Measurements from ENCODE around the gene EZH2. TPM values are rescaled to one million over a fixed set of nuclear protein-coding genes. Genes with fewer than 3 reads are reported as not detected.

EZH2 gene
- total RNA-seq, 1 experiment from 2014 or later = 46.5 TPM

- H3K27me3 Mint-ChIP-seq (ENCODE audit: unreplicated experiment) = no peaks in the 10 kb centered on the region
- no peak overlapping the region for H3K4me3 Mint-ChIP-seq (ENCODE audit: low read depth, unreplicated experiment)
- no peak for DNase-seq
- no peaks in the 10 kb centered on the region for H3K9me3 Mint-ChIP-seq (ENCODE audit: low read depth, unreplicated experiment)
- intact Hi-C loops (cut with micrococcal nuclease; ENCODE audit: unreplicated experiment) = no loop called here
- CTCF ChIA-PET = interaction anchor here (0.7 kb wide), 1 partner anchor 235 kb away, joined by 3 read pairs; no protein-coding TSS in a partner anchor
- peaks cover 43% of the 10 kb centered on the region for H3K36me3 Mint-ChIP-seq (ENCODE audit: insufficient read depth, unreplicated experiment)
- no peak for TF ChIP-seq CTCF (IDR thresholded peaks at IDR 0.05; ENCODE audit: unreplicated experiment)
- no peak overlapping the region for H3K27ac Mint-ChIP-seq (ENCODE audit: unreplicated experiment)
- no peaks in the 10 kb centered on the region for H3K4me1 Mint-ChIP-seq (ENCODE audit: low read depth, unreplicated experiment)
- BruUV-seq (replicated peaks) = no TSS peak
These were observed 82.0 kb downstream of the EZH2 start for GRCh38 chr7:148802101-148802493.

- no peaks in the 10 kb centered on the region for H3K27me3 Mint-ChIP-seq (ENCODE audit: unreplicated experiment)
- no peak overlapping the region for H3K4me3 Mint-ChIP-seq (ENCODE audit: low read depth, unreplicated experiment)
- no peaks in the 10 kb centered on the region for H3K4me1 Mint-ChIP-seq (ENCODE audit: low read depth, unreplicated experiment)
- no peak for DNase-seq
- no peak for TF ChIP-seq CTCF (IDR thresholded peaks at IDR 0.05; ENCODE audit: unreplicated experiment)
- intact Hi-C loops (cut with micrococcal nuclease; ENCODE audit: unreplicated experiment) = no loop called here
- no peaks in the 10 kb centered on the region for H3K9me3 Mint-ChIP-seq (ENCODE audit: low read depth, unreplicated experiment)
- BruUV-seq (replicated peaks) = no TSS peak
- CTCF ChIA-PET = no interaction called here
- no peak overlapping the region for H3K27ac Mint-ChIP-seq (ENCODE audit: unreplicated experiment)
- H3K36me3 Mint-ChIP-seq (ENCODE audit: insufficient read depth, unreplicated experiment) = peaks cover 32% of the 10 kb centered on the region
These were observed 83.4 kb downstream of the EZH2 start for GRCh38 chr7:148800677-148801076.

- no TSS peak for BruUV-seq (replicated peaks)
- no peak overlapping the region for H3K27ac Mint-ChIP-seq (ENCODE audit: unreplicated experiment)
- H3K27me3 Mint-ChIP-seq (ENCODE audit: unreplicated experiment) = no peaks in the 10 kb centered on the region
- peaks cover 28% of the 10 kb centered on the region for H3K36me3 Mint-ChIP-seq (ENCODE audit: insufficient read depth, unreplicated experiment)
- H3K4me3 Mint-ChIP-seq (ENCODE audit: low read depth, unreplicated experiment) = no peak overlapping the region
- CTCF ChIA-PET = no interaction called here
- intact Hi-C loops (cut with micrococcal nuclease; ENCODE audit: unreplicated experiment) = no loop called here
- H3K9me3 Mint-ChIP-seq (ENCODE audit: low read depth, unreplicated experiment) = no peaks in the 10 kb centered on the region
- no peak for DNase-seq
- no peaks in the 10 kb centered on the region for H3K4me1 Mint-ChIP-seq (ENCODE audit: low read depth, unreplicated experiment)
- TF ChIP-seq CTCF (IDR thresholded peaks at IDR 0.05; ENCODE audit: unreplicated experiment) = no peak
These were observed 84.1 kb downstream of the EZH2 start for GRCh38 chr7:148799893-148800555.

- H3K27ac Mint-ChIP-seq (ENCODE audit: unreplicated experiment) = no peak overlapping the region
- no peak overlapping the region for H3K4me3 Mint-ChIP-seq (ENCODE audit: low read depth, unreplicated experiment)
- no peaks in the 10 kb centered on the region for H3K4me1 Mint-ChIP-seq (ENCODE audit: low read depth, unreplicated experiment)
- CTCF ChIA-PET = interaction anchor here (0.5 kb wide), 1 partner anchor 63 kb away, joined by 3 read pairs; no protein-coding TSS in a partner anchor
- H3K9me3 Mint-ChIP-seq (ENCODE audit: low read depth, unreplicated experiment) = no peaks in the 10 kb centered on the region
- no peak for TF ChIP-seq CTCF (IDR thresholded peaks at IDR 0.05; ENCODE audit: unreplicated experiment)
- intact Hi-C loops (cut with micrococcal nuclease; ENCODE audit: unreplicated experiment) = no loop called here
- DNase-seq = no peak
- H3K36me3 Mint-ChIP-seq (ENCODE audit: insufficient read depth, unreplicated experiment) = peaks cover 22% of the 10 kb centered on the region
- no peaks in the 10 kb centered on the region for H3K27me3 Mint-ChIP-seq (ENCODE audit: unreplicated experiment)
- BruUV-seq (replicated peaks) = no TSS peak
These were observed 87.2 kb downstream of the EZH2 start for GRCh38 chr7:148796841-148797240.
